ENCODE data around the gene DVL3.
"Not testable (repeated sequence)": the region's sequence is repeated elsewhere in the genome, so short reads cannot be mapped to it uniquely, and the experiment has no call there.

DVL3 gene

GRCh38 chr3:184135149-184135910 is 19.8 kb upstream of the DVL3 start, which contains the start of gene EIF2B5:
Gene EIF2B5, plus strand, starts transcription at chr3:184135358. Its CDS starts 28 bp downstream, at chr3:184135386.
- WGBS, 2 experiments (ENCODE audit: insufficient coverage in 2 of 2) = 0% methylated on average over 48 to 53 of the region's 56 CpGs

DNA sequence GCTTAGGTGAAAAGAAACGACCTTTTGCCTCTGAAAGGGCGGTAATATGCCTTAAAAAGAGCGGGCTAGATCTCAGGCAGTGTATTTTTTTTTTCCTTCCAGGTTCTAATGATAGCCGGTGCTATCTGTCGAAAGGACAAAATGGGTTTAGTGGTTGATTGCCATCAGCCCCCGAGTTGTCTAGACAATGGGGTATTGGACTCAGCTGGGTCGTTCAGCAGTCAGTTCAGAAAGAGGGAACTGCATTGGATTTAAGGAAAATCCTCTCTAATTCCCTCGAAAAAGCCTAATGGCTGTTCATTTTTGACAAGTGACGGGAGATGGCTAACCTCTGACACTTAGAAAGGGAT is 19.3 kb upstream of the DVL3 start:
- Histone ChIP-seq H3K9me3 (ENCODE audit: control insufficient read depth, low read length) (no peaks in the 10 kb centered on the region), H3K4me3 (ENCODE audit: extremely low read depth, insufficient read depth, low read length, poor library complexity, severe bottlenecking) (peak overlapping the region; percentile 85), H3K4me1 (ENCODE audit: control insufficient read depth, insufficient read depth, low read length, poor library complexity, severe bottlenecking) (peaks cover 3% of the 10 kb centered on the region), H3K27ac (ENCODE audit: low read depth, low read length, severe bottlenecking) (peak overlapping the region; percentile 78), H3K36me3 (ENCODE audit: control insufficient read depth, insufficient read depth, low read length) (peaks cover 32% of the 10 kb centered on the region)
- 0 to 12% methylated on average over 4 to 9 of the region's 9 CpGs for WGBS, 2 experiments (ENCODE audit: insufficient coverage in 2 of 2)

More at GRCh38 chr3:184135149-184135910, 19.8 kb upstream of the DVL3 start, which contains the start of gene EIF2B5:
- H3K36me3 ChIP-seq (ENCODE audit: control insufficient read depth, insufficient read depth, low read length) = peaks cover 26% of the 10 kb centered on the region
- peak within 1 kb of the TSS; percentile 85 for H3K4me3 ChIP-seq (ENCODE audit: extremely low read depth, insufficient read depth, low read length, poor library complexity, severe bottlenecking)
- peaks cover 3% of the 10 kb centered on the region for H3K4me1 ChIP-seq (ENCODE audit: control insufficient read depth, insufficient read depth, low read length, poor library complexity, severe bottlenecking)
- H3K27ac ChIP-seq (ENCODE audit: low read depth, low read length, severe bottlenecking) = peak within 1 kb of the TSS; percentile 78
- H3K9me3 ChIP-seq (ENCODE audit: control insufficient read depth, low read length) = no peaks in the 10 kb centered on the region

GRCh38 chr3:184140436-184140835 is 14.7 kb upstream of the DVL3 start:
- WGBS, 2 experiments (ENCODE audit: insufficient coverage in 2 of 2) = 95 to 98% methylated on average over 10 of the region's 10 CpGs
- no peak overlapping the region for H3K4me3 ChIP-seq (ENCODE audit: extremely low read depth, insufficient read depth, low read length, poor library complexity, severe bottlenecking)
- no peaks in the 10 kb centered on the region for H3K4me1 ChIP-seq (ENCODE audit: control insufficient read depth, insufficient read depth, low read length, poor library complexity, severe bottlenecking)
- H3K27ac ChIP-seq (ENCODE audit: low read depth, low read length, severe bottlenecking) = no peak overlapping the region
- H3K36me3 ChIP-seq (ENCODE audit: control insufficient read depth, insufficient read depth, low read length) = peaks cover 77% of the 10 kb centered on the region
- no peaks in the 10 kb centered on the region for H3K9me3 ChIP-seq (ENCODE audit: control insufficient read depth, low read length)

GRCh38 chr3:184142199-184142598 is 13.0 kb upstream of the DVL3 start:
- no peak overlapping the region for H3K27ac ChIP-seq (ENCODE audit: low read depth, low read length, severe bottlenecking)
- 100% methylated on average over 3 of the region's 7 CpGs for WGBS, 2 experiments (ENCODE audit: insufficient coverage in 2 of 2)
- H3K36me3 ChIP-seq (ENCODE audit: control insufficient read depth, insufficient read depth, low read length) = peaks cover 91% of the 10 kb centered on the region
- H3K4me3 ChIP-seq (ENCODE audit: extremely low read depth, insufficient read depth, low read length, poor library complexity, severe bottlenecking) = no peak overlapping the region
- no peaks in the 10 kb centered on the region for H3K4me1 ChIP-seq (ENCODE audit: control insufficient read depth, insufficient read depth, low read length, poor library complexity, severe bottlenecking)
- no peaks in the 10 kb centered on the region for H3K9me3 ChIP-seq (ENCODE audit: control insufficient read depth, low read length)

DNA sequence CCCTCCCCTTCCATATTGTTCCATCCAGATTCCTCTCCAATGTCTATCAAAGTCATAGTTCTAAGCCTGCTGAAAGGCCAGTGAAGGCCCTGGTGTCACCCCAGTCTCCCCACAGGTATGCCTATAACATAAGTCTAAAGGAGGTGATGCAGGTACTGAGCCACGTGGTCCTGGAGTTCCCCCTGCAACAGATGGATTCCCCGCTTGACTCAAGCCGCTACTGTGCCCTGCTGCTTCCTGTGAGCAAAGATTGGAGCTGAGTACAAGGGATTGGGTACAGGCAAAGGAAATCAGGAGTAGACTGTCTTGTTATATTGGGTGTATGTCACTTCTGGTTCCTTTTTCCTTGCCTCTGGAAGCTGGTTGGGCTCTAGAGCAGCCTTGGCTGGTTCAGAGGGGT is 11.8 kb upstream of the DVL3 start:
- 94 to 96% methylated on average over 3 of the region's 3 CpGs for WGBS, 2 experiments (ENCODE audit: insufficient coverage in 2 of 2)
- Histone ChIP-seq H3K9me3 (ENCODE audit: control insufficient read depth, low read length) (no peaks in the 10 kb centered on the region), H3K4me3 (ENCODE audit: extremely low read depth, insufficient read depth, low read length, poor library complexity, severe bottlenecking) (no peak overlapping the region), H3K4me1 (ENCODE audit: control insufficient read depth, insufficient read depth, low read length, poor library complexity, severe bottlenecking) (no peaks in the 10 kb centered on the region), H3K36me3 (ENCODE audit: control insufficient read depth, insufficient read depth, low read length) (peaks cover 80% of the 10 kb centered on the region), H3K27ac (ENCODE audit: low read depth, low read length, severe bottlenecking) (no peak overlapping the region)

GRCh38 chr3:184144505-184144904 is 10.7 kb upstream of the DVL3 start:
- H3K4me3 ChIP-seq (ENCODE audit: extremely low read depth, insufficient read depth, low read length, poor library complexity, severe bottlenecking) = no peak overlapping the region
- 96% methylated on average over 4 to 5 of the region's 5 CpGs for WGBS, 2 experiments (ENCODE audit: insufficient coverage in 2 of 2)
- no peak overlapping the region for H3K27ac ChIP-seq (ENCODE audit: low read depth, low read length, severe bottlenecking)
- H3K4me1 ChIP-seq (ENCODE audit: control insufficient read depth, insufficient read depth, low read length, poor library complexity, severe bottlenecking) = no peaks in the 10 kb centered on the region
- no peaks in the 10 kb centered on the region for H3K9me3 ChIP-seq (ENCODE audit: control insufficient read depth, low read length)
- H3K36me3 ChIP-seq (ENCODE audit: control insufficient read depth, insufficient read depth, low read length) = peaks cover 75% of the 10 kb centered on the region

DNA sequence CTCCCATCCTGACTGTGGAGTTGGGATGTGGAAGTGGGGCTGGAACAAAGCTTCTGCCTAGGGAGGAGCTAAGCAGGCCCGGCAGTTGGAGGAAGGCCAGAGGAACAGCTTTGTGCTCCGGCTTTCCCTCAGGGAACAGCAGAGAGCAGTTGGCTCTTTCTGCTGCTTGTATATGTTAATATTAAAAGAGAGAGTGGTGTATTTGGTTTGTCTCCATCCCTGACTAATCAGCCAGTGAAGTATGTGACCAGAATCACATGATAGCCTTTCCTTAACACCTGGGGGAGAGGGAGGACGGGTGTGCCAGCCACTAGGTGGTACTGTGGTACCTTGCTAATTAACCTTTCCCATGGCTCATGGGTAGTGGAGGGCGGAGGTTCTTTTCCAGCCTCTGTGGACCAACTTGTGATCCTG is 10.1 kb upstream of the DVL3 start:
- WGBS, 2 experiments (ENCODE audit: insufficient coverage in 2 of 2) = 93 to 97% methylated on average over 2 to 3 of the region's 4 CpGs
- Histone ChIP-seq H3K27ac (ENCODE audit: low read depth, low read length, severe bottlenecking) (no peak overlapping the region), H3K9me3 (ENCODE audit: control insufficient read depth, low read length) (no peaks in the 10 kb centered on the region), H3K4me3 (ENCODE audit: extremely low read depth, insufficient read depth, low read length, poor library complexity, severe bottlenecking) (no peak overlapping the region), H3K36me3 (ENCODE audit: control insufficient read depth, insufficient read depth, low read length) (peaks cover 69% of the 10 kb centered on the region), H3K4me1 (ENCODE audit: control insufficient read depth, insufficient read depth, low read length, poor library complexity, severe bottlenecking) (no peaks in the 10 kb centered on the region)

- H3K27ac ChIP-seq (ENCODE audit: low read depth, low read length, severe bottlenecking) = no peak overlapping the region
- no peak overlapping the region for H3K4me3 ChIP-seq (ENCODE audit: extremely low read depth, insufficient read depth, low read length, poor library complexity, severe bottlenecking)
- H3K4me1 ChIP-seq (ENCODE audit: control insufficient read depth, insufficient read depth, low read length, poor library complexity, severe bottlenecking) = no peaks in the 10 kb centered on the region
- peaks cover 62% of the 10 kb centered on the region for H3K36me3 ChIP-seq (ENCODE audit: control insufficient read depth, insufficient read depth, low read length)
- WGBS, 2 experiments (ENCODE audit: insufficient coverage in 2 of 2) = 81 to 96% methylated on average over 4 of the region's 8 CpGs
- H3K9me3 ChIP-seq (ENCODE audit: control insufficient read depth, low read length) = no peaks in the 10 kb centered on the region
Observed at GRCh38 chr3:184145751-184146270, 9.4 kb upstream of the DVL3 start.

DNA sequence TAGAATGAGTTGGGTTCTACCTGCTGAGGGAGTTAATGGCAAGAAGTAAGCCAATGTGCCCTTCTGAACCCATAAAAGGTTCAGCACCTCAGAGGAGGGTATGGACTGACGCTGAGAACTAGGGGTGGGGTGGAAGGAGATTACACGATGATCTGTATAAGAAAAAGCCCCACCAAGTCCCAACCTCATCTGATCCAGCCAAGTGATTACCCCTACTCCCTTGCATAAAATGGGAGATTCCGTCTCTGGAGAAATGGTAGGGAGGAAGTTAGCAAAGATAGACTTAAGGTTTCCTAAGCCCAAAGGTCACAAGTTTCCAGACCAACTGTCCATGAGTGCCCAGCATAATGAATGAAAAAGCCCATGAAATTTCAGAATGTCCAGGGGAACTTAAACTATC is 7.1 kb upstream of the DVL3 start:
- Histone ChIP-seq H3K36me3 (ENCODE audit: control insufficient read depth, insufficient read depth, low read length) (peaks cover 39% of the 10 kb centered on the region), H3K9me3 (ENCODE audit: control insufficient read depth, low read length) (no peaks in the 10 kb centered on the region), H3K4me1 (ENCODE audit: control insufficient read depth, insufficient read depth, low read length, poor library complexity, severe bottlenecking) (no peaks in the 10 kb centered on the region), H3K27ac (ENCODE audit: low read depth, low read length, severe bottlenecking) (no peak overlapping the region), H3K4me3 (ENCODE audit: extremely low read depth, insufficient read depth, low read length, poor library complexity, severe bottlenecking) (no peak overlapping the region)
- no CpG with 5 or more reads among the region's 3 CpGs for WGBS, 2 experiments (ENCODE audit: insufficient coverage in 2 of 2)

DNA sequence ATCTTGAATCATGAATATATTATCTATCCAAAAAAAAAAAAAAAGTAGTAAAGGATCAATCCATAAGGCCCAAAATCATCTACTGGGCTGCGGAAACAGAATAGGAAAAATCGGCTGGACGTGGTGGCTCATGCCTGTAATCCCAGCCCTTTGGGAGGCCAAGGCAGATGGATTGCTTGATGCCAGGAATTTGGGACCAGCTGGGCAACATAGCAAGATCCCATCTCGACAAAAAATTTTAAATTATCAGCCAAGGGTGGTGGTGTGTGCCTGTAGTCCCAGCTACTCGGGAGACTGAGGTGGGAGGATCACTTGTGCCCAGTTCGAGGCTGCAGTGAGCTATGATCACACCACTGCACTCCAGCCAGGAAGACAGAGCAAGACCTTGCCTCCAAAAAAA is 6.1 kb upstream of the DVL3 start:
- no peaks in the 10 kb centered on the region for H3K4me1 ChIP-seq (ENCODE audit: control insufficient read depth, insufficient read depth, low read length, poor library complexity, severe bottlenecking)
- H3K9me3 ChIP-seq (ENCODE audit: control insufficient read depth, low read length) = no peaks in the 10 kb centered on the region
- H3K36me3 ChIP-seq (ENCODE audit: control insufficient read depth, insufficient read depth, low read length) = peaks cover 28% of the 10 kb centered on the region
- no peak overlapping the region for H3K4me3 ChIP-seq (ENCODE audit: extremely low read depth, insufficient read depth, low read length, poor library complexity, severe bottlenecking)
- WGBS, 2 experiments (ENCODE audit: insufficient coverage in 2 of 2) = 81 to 93% methylated on average over 4 to 5 of the region's 6 CpGs
- no peak overlapping the region for H3K27ac ChIP-seq (ENCODE audit: low read depth, low read length, severe bottlenecking)

DNA sequence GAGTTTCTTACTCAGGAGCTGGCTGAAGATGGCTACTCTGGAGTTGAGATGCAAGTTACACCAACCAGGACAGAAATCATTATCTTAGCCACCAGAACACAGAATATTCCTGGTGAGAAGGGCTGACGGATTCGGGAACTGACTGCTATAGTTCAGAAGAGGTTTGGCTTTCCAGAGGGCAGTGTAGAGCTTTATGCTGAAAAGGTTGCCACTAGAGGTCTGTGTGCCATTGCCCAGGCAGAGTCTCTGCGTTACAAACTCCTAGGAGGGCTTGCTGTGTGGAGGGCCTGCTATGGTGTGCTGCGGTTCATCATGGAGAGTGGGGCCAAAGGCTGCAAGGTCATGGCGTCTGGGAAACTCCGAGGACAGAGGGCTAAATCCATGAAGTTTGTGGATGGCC is 5.4 kb upstream of the DVL3 start:
- WGBS, 2 experiments (ENCODE audit: insufficient coverage in 2 of 2) = 79 to 91% methylated on average over 6 of the region's 6 CpGs
- not testable (repeated sequence) for H3K9me3 ChIP-seq (ENCODE audit: control insufficient read depth, low read length)
- peaks cover 22% of the 10 kb centered on the region for H3K36me3 ChIP-seq (ENCODE audit: control insufficient read depth, insufficient read depth, low read length)

More for the DNA sequence above, 5.4 kb upstream of the DVL3 start:
- not testable (repeated sequence) for H3K4me3 ChIP-seq (ENCODE audit: extremely low read depth, insufficient read depth, low read length, poor library complexity, severe bottlenecking); H3K4me1 ChIP-seq (ENCODE audit: control insufficient read depth, insufficient read depth, low read length, poor library complexity, severe bottlenecking); H3K27ac ChIP-seq (ENCODE audit: low read depth, low read length, severe bottlenecking)

Measured in mesodermal cell (in vitro differentiated cells).